Lung (tissue), 12 donors: Measurements from ENCODE around the gene FBXO17. TPM values are rescaled to one million over a fixed set of nuclear protein-coding genes. Genes with fewer than 3 reads are reported as not detected.

Source experiments
- ATAC-seq: fragments of 200-7000 bp; cut with Tn5 transposase; one replicate; pipeline ENCODE4 v1.9.1; 2020; ENCODE audit warnings: moderate number of reproducible peaks; ENCODE audit not compliant: insufficient read depth, low FRiP score
- DNase-seq, 3 donors: peaks; one replicate each; pipeline ENCODE4 v3.0.0-alpha.2; 2013 to 2017
- H3K27ac ChIP-seq, 2 donors: one replicate each; pipeline ENCODE4 v1.5.1; 2013; ENCODE audit warnings: mild to moderate bottlenecking in 2 of 2, moderate library complexity in 2 of 2, control low read depth in 1 of 2, inconsistent platforms in 1 of 2, low read depth in 1 of 2, low read length in 1 of 2
- H3K27me3 ChIP-seq, 3 donors: one replicate each; pipeline ENCODE4 v1.5.1; 2013; ENCODE audit warnings: low read length in 2 of 3; ENCODE audit not compliant: control insufficient read depth in 3 of 3, insufficient read depth in 3 of 3
- H3K36me3 ChIP-seq, 4 donors: one replicate each; pipeline ENCODE4 v1.5.1; 2013; ENCODE audit warnings: low read length in 4 of 4, mild to moderate bottlenecking in 1 of 4, moderate library complexity in 1 of 4; ENCODE audit not compliant: control insufficient read depth in 4 of 4, insufficient read depth in 4 of 4
- H3K4me1 ChIP-seq, 5 donors: one replicate each; pipeline ENCODE4 v1.5.1; 2013; ENCODE audit warnings: low read length in 5 of 5, mild to moderate bottlenecking in 2 of 5, moderate library complexity in 1 of 5; ENCODE audit not compliant: control insufficient read depth in 5 of 5, insufficient read depth in 5 of 5
- H3K4me3 ChIP-seq: one replicate; pipeline ENCODE4 v1.5.1; 2013; ENCODE audit warnings: mild to moderate bottlenecking, control low read depth, moderate library complexity
- H3K9ac ChIP-seq, 2 donors: one replicate each; pipeline ENCODE4 v1.5.1; 2013; ENCODE audit warnings: low read length in 2 of 2, control low read depth in 1 of 2; ENCODE audit not compliant: insufficient read depth in 1 of 2
- H3K9me3 ChIP-seq, 4 donors: one replicate each; pipeline ENCODE4 v1.5.1; 2013; ENCODE audit warnings: low read length in 3 of 4, mild to moderate bottlenecking in 1 of 4, moderate library complexity in 1 of 4; ENCODE audit not compliant: control insufficient read depth in 4 of 4, insufficient read depth in 3 of 4
- CTCF ChIP-seq: IDR thresholded peaks from 2 replicates; pipeline ENCODE4 v1.5.1; 2012; ENCODE audit warnings: mild to moderate bottlenecking; ENCODE audit errors: control extremely low read depth, extremely low read depth
- WGBS, 2 donors: extraction: QIAGEN DNeasy Blood & Tissue Kit; methylation state at CpG; one replicate each; pipeline ENCODE4 v1.1.7; 2013; 5-methylcytosine and 5-hydroxymethylcytosine counted together
- polyA plus RNA-seq, 2 donors: library from polyadenylated mRNA; stranded (reverse); fragments of 200-250 nt; gene quantifications; one replicate each; pipeline ENCODE4 v1.2.1, GENCODE V29; 2013
- total RNA-seq, 2 donors: library from RNA; depleted of rRNA in 1 of 2; stranded (reverse); fragments of >200 nt in 1 of 2; gene quantifications; one replicate each; pipeline ENCODE4 v1.2.1, GENCODE V29; 2014 to 2021
- donor health status: control.
- donor health status: control.
- donor health status: Bipolar disorder and iron deficiency.
- donor health status: healthy.
- donor health status: DM: yes; HTN: yes; CAD: no.

The FBXO17 gene
- total and polyA plus RNA-seq, 4 donors: 5.1 to 18.8 (median 8.9) TPM

GRCh38 chr19:38920602-38921419, 54.7 kb downstream of the FBXO17 start:
- Histone ChIP-seq H3K27ac (no peak overlapping the region), H3K27me3 (no peaks in the 10 kb centered on the region), H3K9me3 (no peaks in the 10 kb centered on the region), H3K36me3 (peaks cover 8 to 18% (median 13%) of the 10 kb centered on the region in 4 donors), H3K9ac (no peak overlapping the region), H3K4me3 (no peak overlapping the region), H3K4me1 (no peaks in the 10 kb centered on the region)
- ATAC-seq (no peak), DNase-seq (no peak)
- WGBS, 2 donors: 76 to 78% methylated on average over 14 of the region's 14 CpGs
- no peak for TF ChIP-seq CTCF

- no peak for ATAC-seq
- Histone ChIP-seq H3K4me3 (no peak overlapping the region), H3K9me3 (no peaks in the 10 kb centered on the region), H3K36me3 (peaks cover 8 to 18% (median 12%) of the 10 kb centered on the region in 4 donors), H3K9ac (no peak overlapping the region), H3K27ac (no peak overlapping the region), H3K27me3 (no peaks in the 10 kb centered on the region), H3K4me1 (no peaks in the 10 kb centered on the region)
- WGBS, 2 donors: 69 to 72% methylated on average over 21 of the region's 21 CpGs
- no peak for DNase-seq
- no peak for TF ChIP-seq CTCF
Measured at GRCh38 chr19:38919837-38920601, 55.5 kb downstream of the FBXO17 start.

- H3K4me1 ChIP-seq: no peaks in the 10 kb centered on the region
- ATAC-seq (no peak), DNase-seq (no peak)
- H3K9ac ChIP-seq: no peak overlapping the region
- WGBS, 2 donors: 92 to 94% methylated on average over 10 of the region's 10 CpGs
- no peak overlapping the region for H3K27ac ChIP-seq
- H3K27me3 ChIP-seq: no peaks in the 10 kb centered on the region
- H3K4me3 ChIP-seq: no peak overlapping the region
- no peak for TF ChIP-seq CTCF
- H3K36me3 ChIP-seq: peaks cover 0 to 7% (median 5%) of the 10 kb centered on the region in 4 donors
- no peaks in the 10 kb centered on the region for H3K9me3 ChIP-seq
Measured at GRCh38 chr19:38918526-38918925, 57.0 kb downstream of the FBXO17 start.
